Anterior cingulate cortex (tissue), 58 donors: Measurements from ENCODE around the gene HMBS.
"Not testable (repeated sequence)": the region's sequence is repeated elsewhere in the genome, so short reads cannot be mapped to it uniquely, and the experiment has no call there.

Experiments
- DNase-seq, 58 donors: peaks; one replicate each; lab custom pipeline; 2025; lab: John Stamatoyannopoulos, UW

Gene HMBS

GRCh38 chr11:119116601-119117000 is 31.9 kb downstream of the HMBS start:
- DNase-seq: no peak

- no peak for DNase-seq
Measured at GRCh38 chr11:119117004-119117706, 32.5 kb downstream of the HMBS start.

- DNase-seq: no peak
Measured at GRCh38 chr11:119118227-119118626, 33.5 kb downstream of the HMBS start.

- no peak for DNase-seq
Measured at GRCh38 chr11:119118946-119119345, 34.3 kb downstream of the HMBS start.

- DNase-seq: no peak
Measured at GRCh38 chr11:119120639-119121007, 35.9 kb downstream of the HMBS start.

- DNase-seq: peak; percentile 94 to 100 (median 100)
Measured at GRCh38 chr11:119121008-119121810, 36.5 kb downstream of the HMBS start, which contains the start of gene HINFP. HINFP (plus strand) TSS chr11:119121580; CDS start chr11:119126945, 5,365 bp downstream.

GRCh38 chr11:119121811-119122124 is 37.1 kb downstream of the HMBS start:
- DNase-seq: no peak

- DNase-seq: no peak
Measured at GRCh38 chr11:119125821-119126220, 41.1 kb downstream of the HMBS start.

- DNase-seq: no peak
Measured at GRCh38 chr11:119126675-119127268, 42.1 kb downstream of the HMBS start.

- DNase-seq: no peak
Measured at GRCh38 chr11:119130662-119131061, 46.0 kb downstream of the HMBS start.

- DNase-seq: peak in 1 of 58 donors; percentile 34
Measured at GRCh38 chr11:119134389-119134978, 49.8 kb downstream of the HMBS start.

GRCh38 chr11:119139276-119139675 is 54.6 kb downstream of the HMBS start:
- DNase-seq: not testable (repeated sequence)
